K562 (cell line): ENCODE results near the gene CLCN1. TPM values are rescaled to one million over a fixed set of nuclear protein-coding genes. Genes with fewer than 3 reads are reported as not detected.

Experiments used
- DPF2 ChIP-seq: fragments of 450-650 bp; IDR thresholded peaks from 2 replicates; pipeline ENCODE4 v1.6.1; 2016
- HNRNPUL1 ChIP-seq: fragments of 200-400 bp; formaldehyde crosslinking; IDR thresholded peaks from 2 replicates; pipeline ENCODE4 v1.6.1; 2017; ENCODE audit warnings: low read length
- MYNN ChIP-seq, 2 experiments: sonication (generic); formaldehyde crosslinking in 1 of 2; IDR thresholded peaks; 2 replicates each; pipeline versions ENCODE4 v1.5.0 to v1.6.1; 2016 to 2020; ENCODE audit warnings: antibody characterized with exemption in 1 of 2, missing genetic modification reagents in 1 of 2
- POLR2AphosphoS2 ChIP-seq: IDR thresholded peaks from 2 replicates; pipeline ENCODE4 v1.6.1; 2012; ENCODE audit warnings: low read length, improper control_type of control experiment
- RBM39 ChIP-seq: fragments of 200-400 bp; formaldehyde crosslinking; optimal IDR thresholded peaks from 2 replicates; pipeline ENCODE3; 2018; ENCODE audit warnings: low read depth, low read length
- SMC3 ChIP-seq: conservative IDR thresholded peaks from 2 replicates; pipeline ENCODE4 v1.6.1; 2011; ENCODE audit warnings: low read depth, low read length, improper control_type of control experiment; ENCODE audit not compliant: insufficient read depth
- SREBF1 ChIP-seq: fragments of 150-350 bp; IDR thresholded peaks from 2 replicates; pipeline ENCODE4 v1.6.1; 2014; ENCODE audit warnings: antibody characterized with exemption, low read depth, low read length, borderline replicate concordance
- SRF ChIP-seq, 2 experiments: fragments of 250-450, 450-650 bp in 1 of 2; sonication (Bioruptor Pico) in 1 of 2; sonication (generic) in 1 of 2; formaldehyde crosslinking; IDR thresholded peaks; 2 replicates each; pipeline versions ENCODE4 v1.5.0 to v1.5.1; 2020 to 2022; ENCODE audit warnings: mild to moderate bottlenecking in 1 of 2, missing genetic modification reagents in 1 of 2
- TAF15 ChIP-seq: fragments of 200-400 bp; formaldehyde crosslinking; IDR thresholded peaks from 2 replicates; pipeline ENCODE4 v1.6.1; 2017; ENCODE audit warnings: mild to moderate bottlenecking, low read depth, low read length, moderate library complexity
- XRCC5 ChIP-seq: fragments of 200-400 bp; formaldehyde crosslinking; IDR thresholded peaks from 2 replicates; pipeline ENCODE4 v1.6.1; 2017; ENCODE audit warnings: low read depth, mild to moderate bottlenecking, low read length
- ZC3H8 ChIP-seq: fragments of 450-650 bp; IDR thresholded peaks from 2 replicates; pipeline ENCODE4 v1.6.1; 2017
- ZFP1 ChIP-seq: fragments of 450-650 bp; formaldehyde crosslinking; IDR thresholded peaks from 2 replicates; pipeline ENCODE4 v1.4.0; 2020; ENCODE audit warnings: mild to moderate bottlenecking, mixed read lengths
- ZFPM2 ChIP-seq: fragments of 250-450 bp; sonication (Bioruptor Pico); IDR thresholded peaks from 2 replicates; pipeline ENCODE4 v1.5.1; 2022; ENCODE audit warnings: mild to moderate bottlenecking
- ZKSCAN3 ChIP-seq: fragments of 250-450 bp; sonication (Bioruptor Pico); IDR thresholded peaks from 2 replicates; pipeline ENCODE4 v1.4.0; 2020
- ZNF3 ChIP-seq: fragments of 250-450 bp; sonication (Bioruptor Pico); IDR thresholded peaks from 2 replicates; pipeline ENCODE4 v1.5.0; 2021; ENCODE audit warnings: mild to moderate bottlenecking, moderate library complexity
- ZNF644 ChIP-seq: fragments of 200-800 bp; sonication (Bioruptor generic); IDR thresholded peaks from 2 replicates; pipeline ENCODE4 v1.6.1; 2016; ENCODE audit warnings: low read depth, missing genetic modification characterization, missing compliant biosample characterization
- polyA plus RNA-seq, 8 experiments: library from polyadenylated mRNA; depleted of rRNA in 4 of 8; stranded (reverse) in 5 of 8; unstranded in 3 of 8; fragments of >200 nt; fragmentation: Nextera tagmentation in 2 of 8; fragmentation: Illumina TruSeq in 1 of 8; extraction: Ambion mirVana in 2 of 8; extraction: Trizol in 1 of 8; gene quantifications; 2 replicates each; pipeline versions ENCODE4 v1.2.1 to v1.2.3, GENCODE V29; 2011 to 2014; ENCODE audit warnings: inconsistent platforms in 1 of 8, missing spikeins in 1 of 8
- total RNA-seq, 7 experiments: library from RNA; depleted of rRNA in 6 of 7; stranded (reverse); fragments of >200 nt in 6 of 7; fragmentation: Illumina TruSeq in 2 of 7; extraction: Trizol in 2 of 7; gene quantifications; 2 replicates each; pipeline versions ENCODE4 v1.2.1 to v1.2.3, GENCODE V29; 2011 to 2021; ENCODE audit warnings: low replicate concordance in 1 of 7
- TF ChIP-seq, protein P1 (sequence below): sonication (generic); formaldehyde crosslinking; IDR thresholded peaks from 2 replicates; pipeline ENCODE4 v1.8.0; 2022; ENCODE audit warnings: mild to moderate bottlenecking, missing genetic modification reagents, borderline replicate concordance
- TF ChIP-seq, protein P2 (sequence below): sonication (generic); formaldehyde crosslinking; IDR thresholded peaks from 2 replicates; pipeline ENCODE4 v1.9.0; 2022; ENCODE audit warnings: mild to moderate bottlenecking, missing genetic modification reagents
- TF ChIP-seq, protein P3 (sequence below): fragments of 450-650 bp; formaldehyde crosslinking; IDR thresholded peaks from 2 replicates; pipeline ENCODE4 v1.4.0; 2022; ENCODE audit warnings: missing genetic modification characterization
- TF ChIP-seq, protein P4 (sequence below), 2 experiments: fragments of 450-650 bp; conservative IDR thresholded peaks; 2 replicates each; pipeline ENCODE4 v1.6.1; 2017; ENCODE audit warnings: mild to moderate bottlenecking in 2 of 2, moderate library complexity in 2 of 2
- TF ChIP-seq, protein P5 (sequence below), 2 experiments: fragments of 250-450 bp in 1 of 2; fragments of 450-650 bp in 1 of 2; sonication (Bioruptor Pico) in 1 of 2; IDR thresholded peaks; 2 replicates each; pipeline versions ENCODE4 v1.6.1 to v1.8.0; 2016 to 2021; ENCODE audit warnings: mild to moderate bottlenecking in 2 of 2, moderate library complexity in 2 of 2, missing compliant biosample characterization in 1 of 2, missing genetic modification characterization in 1 of 2

The CLCN1 gene
- total and polyA plus RNA-seq, 9 of the 15 experiments (the other 6 are each of a cell fraction or from before 2014, with no cell fraction given): 0.01 to 0.11 (median 0.04) TPM; not detected in 4

DNA sequence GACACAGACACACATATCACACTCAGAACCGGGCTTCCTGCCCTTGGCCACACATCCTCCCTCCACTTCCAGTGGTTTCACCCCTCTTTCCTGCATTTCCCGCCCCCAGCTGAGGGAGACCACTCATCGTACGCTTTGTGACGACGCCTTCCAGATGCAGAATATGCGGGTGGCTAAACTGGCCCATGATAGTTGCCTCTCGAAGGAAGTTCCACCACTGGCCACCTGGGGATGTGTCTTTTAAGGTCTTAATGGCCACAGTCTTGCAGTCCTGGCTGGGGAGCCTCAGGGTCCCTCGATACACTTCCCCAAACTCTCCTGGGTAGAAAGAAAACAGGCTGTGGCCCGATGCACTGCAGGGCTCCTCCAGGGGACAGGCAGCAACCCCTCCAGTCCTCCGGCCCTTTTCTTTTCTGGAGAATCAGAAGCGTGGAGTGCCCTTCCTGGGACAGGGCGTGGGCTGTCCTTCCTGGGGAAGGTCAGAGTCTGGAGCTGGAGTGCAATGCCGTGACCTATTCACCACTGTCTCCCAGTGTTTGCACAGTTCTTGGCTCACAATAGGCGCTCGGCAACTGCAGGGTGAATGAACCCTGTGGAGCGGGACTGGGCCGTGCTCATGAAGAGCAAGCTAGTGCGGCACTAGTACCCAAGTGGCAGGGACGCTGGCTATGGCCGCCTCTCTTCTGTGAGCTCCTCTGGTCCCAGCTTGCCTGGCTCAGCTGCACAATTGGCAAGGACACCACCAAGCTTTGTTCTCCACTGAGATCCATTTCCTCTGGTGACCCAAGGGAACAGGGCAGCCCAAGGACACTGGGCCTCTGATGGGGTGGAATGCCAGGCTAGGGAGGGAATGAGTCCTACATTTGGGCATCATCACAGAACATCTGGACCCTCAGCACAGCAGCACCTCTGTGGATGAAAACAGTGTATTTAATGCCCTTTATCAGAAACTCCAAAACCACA is 79.6 kb downstream of the CLCN1 start (continued):
- TF ChIP-seq, protein P1, sequence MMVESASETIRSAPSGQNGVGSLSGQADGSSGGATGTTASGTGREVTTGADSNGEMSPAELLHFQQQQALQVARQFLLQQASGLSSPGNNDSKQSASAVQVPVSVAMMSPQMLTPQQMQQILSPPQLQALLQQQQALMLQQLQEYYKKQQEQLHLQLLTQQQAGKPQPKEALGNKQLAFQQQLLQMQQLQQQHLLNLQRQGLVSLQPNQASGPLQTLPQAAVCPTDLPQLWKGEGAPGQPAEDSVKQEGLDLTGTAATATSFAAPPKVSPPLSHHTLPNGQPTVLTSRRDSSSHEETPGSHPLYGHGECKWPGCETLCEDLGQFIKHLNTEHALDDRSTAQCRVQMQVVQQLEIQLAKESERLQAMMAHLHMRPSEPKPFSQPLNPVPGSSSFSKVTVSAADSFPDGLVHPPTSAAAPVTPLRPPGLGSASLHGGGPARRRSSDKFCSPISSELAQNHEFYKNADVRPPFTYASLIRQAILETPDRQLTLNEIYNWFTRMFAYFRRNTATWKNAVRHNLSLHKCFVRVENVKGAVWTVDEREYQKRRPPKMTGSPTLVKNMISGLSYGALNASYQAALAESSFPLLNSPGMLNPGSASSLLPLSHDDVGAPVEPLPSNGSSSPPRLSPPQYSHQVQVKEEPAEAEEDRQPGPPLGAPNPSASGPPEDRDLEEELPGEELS (CRISPR knock-in tag): no peak
- TF ChIP-seq ZC3H8: no peak
- TF ChIP-seq, protein P2, sequence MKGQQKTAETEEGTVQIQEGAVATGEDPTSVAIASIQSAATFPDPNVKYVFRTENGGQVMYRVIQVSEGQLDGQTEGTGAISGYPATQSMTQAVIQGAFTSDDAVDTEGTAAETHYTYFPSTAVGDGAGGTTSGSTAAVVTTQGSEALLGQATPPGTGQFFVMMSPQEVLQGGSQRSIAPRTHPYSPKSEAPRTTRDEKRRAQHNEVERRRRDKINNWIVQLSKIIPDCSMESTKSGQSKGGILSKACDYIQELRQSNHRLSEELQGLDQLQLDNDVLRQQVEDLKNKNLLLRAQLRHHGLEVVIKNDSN (CRISPR knock-in tag): no peak; the same call in 1 of the 2 replicates
- no peak for TF ChIP-seq DPF2
- no peak for TF ChIP-seq ZKSCAN3 (CRISPR knock-in tag)
- TF ChIP-seq ZNF3 (CRISPR knock-in tag): no peak
- TF ChIP-seq RBM39: no peak
- TF ChIP-seq TAF15: no peak
- TF ChIP-seq MYNN (IDR thresholded peaks at IDR 0.05): no peak
- no peak for TF ChIP-seq MYNN (CRISPR knock-in tag; IDR thresholded peaks at IDR 0.05)
- no peak for TF ChIP-seq ZFPM2 (CRISPR knock-in tag)
- no peak for TF ChIP-seq SREBF1
- no peak for TF ChIP-seq ZFP1 (CRISPR knock-in tag)
- TF ChIP-seq, protein P3, sequence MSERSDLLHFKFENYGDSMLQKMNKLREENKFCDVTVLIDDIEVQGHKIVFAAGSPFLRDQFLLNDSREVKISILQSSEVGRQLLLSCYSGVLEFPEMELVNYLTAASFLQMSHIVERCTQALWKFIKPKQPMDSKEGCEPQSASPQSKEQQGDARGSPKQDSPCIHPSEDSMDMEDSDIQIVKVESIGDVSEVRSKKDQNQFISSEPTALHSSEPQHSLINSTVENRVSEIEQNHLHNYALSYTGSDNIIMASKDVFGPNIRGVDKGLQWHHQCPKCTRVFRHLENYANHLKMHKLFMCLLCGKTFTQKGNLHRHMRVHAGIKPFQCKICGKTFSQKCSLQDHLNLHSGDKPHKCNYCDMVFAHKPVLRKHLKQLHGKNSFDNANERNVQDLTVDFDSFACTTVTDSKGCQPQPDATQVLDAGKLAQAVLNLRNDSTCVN (CRISPR knock-in tag): no peak
- no peak for TF ChIP-seq SRF (CRISPR knock-in tag; IDR thresholded peaks at IDR 0.05)
- no peak for TF ChIP-seq HNRNPUL1
- TF ChIP-seq ZNF644 (tag): no peak
- TF ChIP-seq POLR2AphosphoS2: no peak
- TF ChIP-seq, protein P4, sequence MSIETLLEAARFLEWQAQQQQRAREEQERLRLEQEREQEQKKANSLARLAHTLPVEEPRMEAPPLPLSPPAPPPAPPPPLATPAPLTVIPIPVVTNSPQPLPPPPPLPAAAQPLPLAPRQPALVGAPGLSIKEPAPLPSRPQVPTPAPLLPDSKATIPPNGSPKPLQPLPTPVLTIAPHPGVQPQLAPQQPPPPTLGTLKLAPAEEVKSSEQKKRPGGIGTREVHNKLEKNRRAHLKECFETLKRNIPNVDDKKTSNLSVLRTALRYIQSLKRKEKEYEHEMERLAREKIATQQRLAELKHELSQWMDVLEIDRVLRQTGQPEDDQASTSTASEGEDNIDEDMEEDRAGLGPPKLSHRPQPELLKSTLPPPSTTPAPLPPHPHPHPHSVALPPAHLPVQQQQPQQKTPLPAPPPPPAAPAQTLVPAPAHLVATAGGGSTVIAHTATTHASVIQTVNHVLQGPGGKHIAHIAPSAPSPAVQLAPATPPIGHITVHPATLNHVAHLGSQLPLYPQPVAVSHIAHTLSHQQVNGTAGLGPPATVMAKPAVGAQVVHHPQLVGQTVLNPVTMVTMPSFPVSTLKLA (conservative IDR thresholded peaks at IDR 0.05): no peak
- TF ChIP-seq XRCC5: no peak
- TF ChIP-seq SMC3: 0 out of 2 replicates have a peak, but pooled peaks have one; percentile 12
- TF ChIP-seq, protein P5, sequence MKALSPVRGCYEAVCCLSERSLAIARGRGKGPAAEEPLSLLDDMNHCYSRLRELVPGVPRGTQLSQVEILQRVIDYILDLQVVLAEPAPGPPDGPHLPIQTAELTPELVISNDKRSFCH (CRISPR knock-in tag; IDR thresholded peaks at IDR 0.05): no peak
- TF ChIP-seq, protein P5 (tag; IDR thresholded peaks at IDR 0.05): no peak
